Stimulated activated naive CD8-positive, alpha-beta T cell treated with anti-CD3 and anti-CD28 coated beads, Interleukin-15, amount 100 ng/mL, for 72 hours (primary cell): ENCODE results near the gene ERC2.
A peak's percentile ranks its signal among the peaks of the same experiment; 100 is the strongest.

Experiments used
- ATAC-seq: fragments of 150-1000 bp; cut with Tn5 transposase; 2 replicates; pipeline ENCODE4 v1.10.0; 2021; ENCODE audit warnings: mild to moderate bottlenecking, moderate library complexity
- DNase-seq, 2 donors: peaks; one replicate each; pipeline ENCODE4 v3.0.0; 2021 to 2022
- H3K27ac Mint-ChIP-seq, 2 donors: one replicate each; pipeline ENCODE4 v1.8.0; 2022; ENCODE audit warnings: mild to moderate bottlenecking in 2 of 2, mixed read lengths in 2 of 2, moderate library complexity in 2 of 2
- H3K27me3 Mint-ChIP-seq: one replicate; pipeline ENCODE4 v1.8.0; 2022; ENCODE audit warnings: mixed read lengths
- H3K4me1 Mint-ChIP-seq: one replicate; pipeline ENCODE4 v1.8.0; 2022; ENCODE audit warnings: mild to moderate bottlenecking, mixed read lengths
- H3K4me3 Mint-ChIP-seq, 2 donors: one replicate each; pipeline ENCODE4 v1.8.0; 2022; ENCODE audit warnings: mild to moderate bottlenecking in 2 of 2, mixed read lengths in 2 of 2, moderate library complexity in 1 of 2
- H3K9me3 Mint-ChIP-seq, 2 donors: one replicate each; pipeline ENCODE4 v1.8.0; 2022; ENCODE audit warnings: mixed read lengths in 2 of 2

Gene ERC2

DNA sequence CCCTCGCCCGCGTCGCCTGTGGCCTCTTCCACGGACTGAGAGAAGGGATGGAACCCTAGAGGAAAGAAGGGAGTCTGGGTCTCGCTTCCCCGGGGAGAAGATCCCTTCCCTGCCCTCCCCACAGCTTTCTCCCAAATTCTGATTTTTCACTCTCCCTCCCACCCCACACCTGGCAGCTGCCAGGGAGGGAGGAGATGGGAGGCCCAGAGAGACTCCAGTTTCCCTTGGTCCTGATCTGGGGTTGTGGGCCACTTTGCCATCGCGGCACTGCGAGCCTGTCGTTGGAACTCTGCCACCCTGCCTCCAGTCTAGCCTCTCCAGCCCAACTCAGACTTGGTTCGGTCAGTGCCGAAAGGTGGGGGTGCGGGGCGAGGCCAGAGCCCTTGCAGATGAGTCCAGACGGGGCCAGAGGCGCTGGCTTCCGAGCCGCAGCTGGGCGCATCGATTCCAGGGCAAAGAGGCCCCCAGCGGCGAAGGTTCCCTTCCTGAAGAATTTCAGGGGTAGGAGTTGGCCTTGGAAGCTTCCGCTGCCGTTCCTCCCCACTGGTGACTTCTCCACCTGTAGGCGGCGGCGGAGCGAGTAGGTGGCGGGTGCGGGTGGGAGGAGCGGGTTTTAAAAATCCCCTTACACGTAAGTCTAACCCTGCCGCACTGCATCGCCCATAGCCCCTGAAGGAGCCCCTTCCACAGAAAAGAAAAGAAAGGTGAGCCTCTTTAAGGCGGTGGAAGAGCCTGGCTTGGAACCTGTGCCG, 986.3 kb downstream of the ERC2 start:
- H3K4me1 Mint-ChIP-seq = peaks cover 51% of the 10 kb centered on the region
- no peaks in the 10 kb centered on the region for H3K9me3 Mint-ChIP-seq
- H3K27ac Mint-ChIP-seq = no peak overlapping the region
- ATAC-seq (peak; percentile 4), DNase-seq (peak in 1 of 2 donors; percentile 10)
- H3K27me3 Mint-ChIP-seq = peaks cover 90% of the 10 kb centered on the region
- H3K4me3 Mint-ChIP-seq = no peak overlapping the region

DNA sequence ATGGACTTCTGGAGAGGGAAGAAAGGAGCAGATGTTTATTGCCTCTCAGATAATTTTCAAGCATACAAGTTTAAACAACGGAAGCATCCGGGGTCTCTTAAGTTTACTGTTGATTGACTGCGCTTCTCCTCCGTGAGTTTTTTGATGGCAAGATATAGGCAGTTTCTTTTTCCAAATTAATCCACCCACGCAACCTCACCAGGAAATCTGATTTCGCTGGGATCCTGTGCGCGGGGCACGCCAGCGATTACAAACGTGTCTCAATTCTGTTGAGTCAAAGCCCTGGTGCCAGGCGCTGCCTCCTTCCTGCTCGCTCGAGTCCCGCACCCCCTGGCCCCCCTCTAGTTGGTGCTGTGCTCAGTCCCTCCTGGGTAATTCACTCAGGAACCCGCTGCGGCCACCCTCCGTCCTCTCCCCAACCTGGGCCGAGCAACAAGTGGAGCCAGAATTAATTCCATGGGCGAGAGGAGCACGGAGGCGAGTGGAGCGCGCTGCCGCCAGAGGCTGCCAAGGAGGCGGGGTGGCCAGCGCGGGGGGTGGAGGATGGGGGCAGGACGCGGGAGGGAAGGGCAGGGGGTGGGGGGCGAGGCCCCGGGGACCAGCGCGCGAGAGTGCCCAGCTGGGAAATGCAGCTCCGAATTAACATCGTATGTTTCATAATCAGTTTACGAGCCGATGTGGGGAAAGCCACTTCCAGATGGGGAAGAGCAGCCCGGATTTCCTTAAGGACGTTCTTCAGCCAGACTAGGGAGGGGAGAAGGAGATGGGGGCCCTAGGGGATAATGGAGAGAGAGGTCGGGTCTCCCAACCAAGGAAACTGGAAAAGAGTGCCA, 987.1 kb downstream of the ERC2 start:
- no peak for ATAC-seq
- DNase-seq = no peak
- Mint-ChIP-seq H3K4me1 (peaks cover 43% of the 10 kb centered on the region), H3K4me3 (no peak overlapping the region), H3K27me3 (peaks cover 90% of the 10 kb centered on the region), H3K27ac (no peak overlapping the region), H3K9me3 (no peaks in the 10 kb centered on the region)

DNA sequence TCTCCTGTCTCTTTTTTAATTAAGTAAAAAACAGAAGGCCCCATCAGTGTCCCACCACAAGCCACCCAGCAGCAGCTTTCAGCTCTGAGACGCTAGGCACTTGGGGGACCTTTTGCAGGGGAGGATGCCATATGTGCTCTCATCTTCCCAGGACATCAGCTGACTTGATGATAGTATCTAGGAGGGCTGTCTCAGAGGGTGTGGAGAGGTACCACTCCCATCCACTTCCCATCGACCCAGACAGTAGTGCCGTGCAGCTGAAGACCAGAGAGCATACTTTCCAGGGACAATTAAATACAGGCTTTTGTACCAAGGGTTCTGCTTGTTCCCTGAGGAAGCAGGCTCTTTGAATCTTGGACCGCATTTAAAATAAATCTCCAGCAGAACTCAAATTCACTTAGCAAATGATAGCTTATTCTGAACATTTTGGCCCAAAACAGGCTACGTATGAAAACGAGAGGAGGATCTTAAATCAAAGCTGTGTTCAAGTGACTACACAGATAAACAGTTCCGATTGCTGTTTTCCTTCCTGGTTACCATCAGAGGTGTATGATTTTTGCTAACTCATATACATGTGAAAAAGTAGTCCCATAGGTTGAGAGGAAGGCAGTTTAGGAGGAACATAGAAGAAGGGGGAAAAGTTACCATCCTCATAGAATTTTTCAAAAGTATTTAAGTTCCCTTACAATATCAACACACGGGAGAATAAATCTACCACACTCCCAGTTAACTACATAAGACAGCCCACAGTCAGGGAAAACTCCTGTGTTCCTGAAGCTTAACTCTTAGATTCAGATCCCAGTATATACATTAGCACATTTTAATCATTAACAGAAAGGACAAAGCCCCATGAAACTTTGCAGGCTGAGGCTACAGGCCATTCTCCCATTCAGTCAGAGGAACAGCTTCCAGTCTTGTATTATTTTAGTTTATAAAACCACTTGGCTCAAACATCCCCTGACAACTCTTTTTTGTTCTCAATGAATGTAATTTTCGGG, 990.7 kb downstream of the ERC2 start:
- H3K27ac Mint-ChIP-seq = no peak overlapping the region
- H3K9me3 Mint-ChIP-seq = peaks cover 0 to 5% of the 10 kb centered on the region in 2 donors
- peaks cover 11% of the 10 kb centered on the region for H3K4me1 Mint-ChIP-seq
- peaks cover 59% of the 10 kb centered on the region for H3K27me3 Mint-ChIP-seq
- DNase-seq = no peak
- ATAC-seq = no peak
- H3K4me3 Mint-ChIP-seq = no peak overlapping the region

DNA sequence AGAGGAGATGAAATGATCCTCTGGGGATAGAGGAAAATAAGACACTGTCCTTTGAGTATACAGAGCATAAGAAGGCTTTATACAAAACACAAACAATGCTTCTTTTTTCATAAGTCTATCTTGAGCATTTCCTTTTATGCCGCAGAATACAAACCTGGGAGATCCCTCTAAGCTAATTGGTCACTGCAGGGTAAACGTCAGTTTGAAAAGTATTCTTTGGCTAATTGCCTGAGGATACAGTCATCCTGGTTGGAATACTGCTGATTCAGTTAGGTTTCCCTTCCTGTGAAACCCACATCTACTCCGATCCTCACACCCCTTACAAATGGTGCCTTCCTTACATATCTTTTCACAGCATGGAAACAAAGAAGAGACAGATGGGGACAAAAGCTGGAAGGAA, 991.8 kb downstream of the ERC2 start:
- Mint-ChIP-seq H3K27ac (no peak overlapping the region), H3K4me1 (peaks cover 4% of the 10 kb centered on the region), H3K9me3 (peaks cover 0 to 5% of the 10 kb centered on the region in 2 donors), H3K4me3 (no peak overlapping the region), H3K27me3 (peaks cover 54% of the 10 kb centered on the region)
- ATAC-seq (no peak), DNase-seq (no peak)

DNA sequence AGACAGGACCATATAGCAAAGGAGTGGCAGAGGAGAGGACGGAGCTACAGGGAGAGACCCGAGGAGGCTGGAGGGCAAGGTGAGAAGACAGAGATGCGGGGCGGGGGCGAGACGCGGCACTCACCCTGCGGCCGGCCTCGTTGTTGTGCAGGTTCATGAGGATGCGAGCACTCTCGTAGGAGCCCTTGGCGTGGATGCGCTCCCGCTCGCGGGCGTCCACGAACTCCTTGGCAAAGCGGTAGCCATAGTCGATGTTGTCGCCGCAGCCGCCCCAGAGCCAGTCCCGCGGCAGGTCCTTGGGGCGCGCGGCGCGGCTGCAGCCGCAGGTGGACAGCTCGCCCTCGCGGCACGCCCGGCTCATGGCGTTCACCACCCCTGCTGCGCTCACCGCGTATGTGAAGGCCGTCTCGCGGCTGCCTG, 994.0 kb downstream of the ERC2 start:
- DNase-seq (no peak), ATAC-seq (no peak)
- no peak overlapping the region for H3K27ac Mint-ChIP-seq
- H3K4me3 Mint-ChIP-seq = no peak overlapping the region
- H3K27me3 Mint-ChIP-seq = peaks cover 32% of the 10 kb centered on the region
- peaks cover 0 to 5% of the 10 kb centered on the region in 2 donors for H3K9me3 Mint-ChIP-seq
- H3K4me1 Mint-ChIP-seq = no peaks in the 10 kb centered on the region

DNA sequence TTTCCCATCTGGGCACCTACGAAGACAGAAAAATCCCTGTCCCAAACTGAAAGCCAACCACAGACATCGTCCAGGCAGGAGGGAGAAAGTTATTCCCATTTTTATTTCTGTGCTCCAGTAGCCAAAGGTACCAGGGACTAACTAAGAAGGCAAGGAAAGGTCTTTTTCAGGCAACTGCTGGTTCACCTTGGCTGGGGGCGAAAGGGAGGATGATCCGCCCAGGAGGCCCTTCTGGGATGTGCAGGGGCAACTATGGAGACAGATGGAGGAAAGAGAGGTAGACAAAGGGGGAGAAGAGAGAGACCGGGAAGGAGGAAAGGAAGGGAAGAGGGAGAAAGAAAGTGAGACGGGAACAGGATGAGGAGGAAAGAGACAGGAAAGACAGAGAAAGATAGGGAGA, 994.5 kb downstream of the ERC2 start:
- ATAC-seq (no peak), DNase-seq (no peak)
- Mint-ChIP-seq H3K4me1 (no peaks in the 10 kb centered on the region), H3K4me3 (no peak overlapping the region), H3K27me3 (peaks cover 32% of the 10 kb centered on the region), H3K27ac (peak overlapping the region in 1 of 2 donors; percentile 22), H3K9me3 (peaks cover 0 to 5% of the 10 kb centered on the region in 2 donors)

DNA sequence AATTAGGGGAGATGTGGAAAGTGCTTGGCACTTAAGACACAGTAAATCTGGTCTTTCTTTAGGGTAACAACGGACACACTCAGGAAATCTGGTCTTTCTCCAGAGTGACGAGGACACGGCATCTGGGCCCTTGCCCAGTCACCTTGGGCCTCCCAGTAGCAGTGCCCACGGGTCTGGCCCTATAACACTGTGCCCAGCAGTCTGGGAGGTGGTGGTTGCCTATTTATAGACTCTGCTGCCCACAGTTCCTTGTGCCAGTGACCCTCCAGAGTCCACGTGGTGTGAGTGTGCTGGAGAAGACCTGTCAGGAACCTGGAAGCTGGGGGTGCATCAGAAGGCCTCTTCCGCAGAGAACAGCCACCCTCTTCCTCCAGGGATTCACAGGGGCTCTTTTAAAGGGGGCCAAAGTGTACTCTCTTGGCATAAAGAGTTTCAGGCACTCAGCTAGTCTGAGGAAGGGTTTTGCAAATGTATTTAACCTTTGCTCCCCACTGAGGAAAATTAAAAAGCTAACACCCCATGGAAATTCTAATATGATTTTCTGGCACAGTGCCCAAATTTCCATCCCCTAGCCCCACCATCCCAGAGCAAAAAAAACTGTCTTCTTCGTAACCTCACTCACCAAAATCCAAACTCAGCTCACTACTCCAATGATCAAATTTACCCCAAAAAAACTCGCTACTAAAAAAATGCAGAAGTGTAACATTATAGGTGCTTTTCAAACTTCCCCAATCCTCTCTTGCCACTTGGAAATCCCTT, 996.6 kb downstream of the ERC2 start:
- no peaks in the 10 kb centered on the region for H3K4me1 Mint-ChIP-seq
- ATAC-seq (no peak), DNase-seq (no peak)
- H3K27me3 Mint-ChIP-seq = peaks cover 16% of the 10 kb centered on the region
- no peak overlapping the region for H3K4me3 Mint-ChIP-seq
- H3K27ac Mint-ChIP-seq = no peak overlapping the region
- peaks cover 0 to 5% of the 10 kb centered on the region in 2 donors for H3K9me3 Mint-ChIP-seq

DNA sequence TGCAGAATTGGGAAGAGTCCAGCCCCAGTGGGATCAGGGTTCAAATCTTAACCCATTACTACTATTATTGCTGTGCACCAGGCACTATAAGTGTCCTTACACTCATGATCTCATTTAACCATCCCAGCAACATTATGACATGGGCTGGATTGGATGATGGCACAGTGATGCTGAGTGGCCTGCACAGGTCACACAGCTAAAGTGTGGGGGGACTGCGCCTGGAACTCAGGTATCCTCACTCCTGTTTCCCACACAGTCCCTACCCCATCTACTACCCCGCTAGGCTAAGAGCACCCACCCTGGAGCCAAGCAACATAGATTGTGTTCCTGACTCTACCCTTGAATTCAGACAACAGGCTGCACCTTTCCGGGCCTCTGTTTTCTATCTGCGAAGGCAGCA, 997.2 kb downstream of the ERC2 start:
- Mint-ChIP-seq H3K4me1 (no peaks in the 10 kb centered on the region), H3K9me3 (peaks cover 0 to 5% of the 10 kb centered on the region in 2 donors), H3K27ac (no peak overlapping the region), H3K4me3 (no peak overlapping the region), H3K27me3 (peaks cover 10% of the 10 kb centered on the region)
- DNase-seq (no peak), ATAC-seq (no peak)

DNA sequence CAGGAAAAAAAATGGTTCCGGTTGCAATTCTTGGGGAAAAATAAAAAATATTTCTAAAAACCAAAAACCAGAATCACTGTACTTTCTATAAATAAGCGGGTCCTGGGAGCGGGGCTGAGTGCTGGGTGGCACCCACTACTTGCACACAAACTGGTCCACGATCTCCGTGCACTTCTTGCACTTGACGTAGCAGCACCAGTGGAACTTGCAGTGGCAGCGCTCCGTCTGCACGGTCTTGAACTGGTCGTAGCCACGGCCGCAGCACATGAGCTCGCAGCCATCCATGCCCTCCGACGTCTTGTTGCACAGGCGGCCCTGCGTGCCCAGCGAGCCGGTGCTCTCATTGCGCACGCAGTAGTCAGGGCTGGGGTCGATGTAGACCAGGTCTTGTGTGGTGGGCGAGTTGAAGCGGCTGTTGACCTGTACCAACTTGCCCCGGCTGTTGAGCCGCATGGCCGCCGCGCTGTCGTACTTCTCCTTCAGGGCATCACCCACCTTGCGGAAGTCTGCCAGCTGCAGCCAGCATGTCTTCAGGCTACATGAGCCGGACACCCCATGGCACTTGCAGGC, 998.2 kb downstream of the ERC2 start:
- Mint-ChIP-seq H3K27me3 (peaks cover 11% of the 10 kb centered on the region), H3K9me3 (peaks cover 0 to 5% of the 10 kb centered on the region in 2 donors), H3K4me1 (no peaks in the 10 kb centered on the region), H3K4me3 (no peak overlapping the region), H3K27ac (no peak overlapping the region)
- DNase-seq (no peak), ATAC-seq (no peak)

DNA sequence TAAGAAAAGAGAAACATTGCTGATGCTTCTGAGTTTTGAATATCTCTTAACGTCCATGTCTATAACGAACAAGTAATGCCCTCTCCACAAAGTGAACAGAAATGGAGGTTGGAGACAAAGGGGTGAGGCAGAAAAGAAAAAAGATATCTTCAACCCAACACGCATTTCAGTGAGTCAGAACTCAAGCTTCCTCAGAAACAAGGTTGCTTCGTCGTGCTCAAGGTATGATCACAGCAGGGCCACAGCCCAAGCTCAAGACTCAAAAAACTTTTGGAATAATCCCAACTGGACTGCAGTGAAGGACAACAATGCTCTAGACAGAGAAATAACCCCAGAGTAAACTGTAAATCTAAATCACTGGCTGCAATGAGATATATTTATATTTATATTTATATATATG, 1000.0 kb downstream of the ERC2 start:
- Mint-ChIP-seq H3K27ac (no peak overlapping the region), H3K4me1 (no peaks in the 10 kb centered on the region), H3K4me3 (no peak overlapping the region), H3K27me3 (peaks cover 17% of the 10 kb centered on the region), H3K9me3 (no peaks in the 10 kb centered on the region)
- no peak for ATAC-seq
- no peak for DNase-seq

DNA sequence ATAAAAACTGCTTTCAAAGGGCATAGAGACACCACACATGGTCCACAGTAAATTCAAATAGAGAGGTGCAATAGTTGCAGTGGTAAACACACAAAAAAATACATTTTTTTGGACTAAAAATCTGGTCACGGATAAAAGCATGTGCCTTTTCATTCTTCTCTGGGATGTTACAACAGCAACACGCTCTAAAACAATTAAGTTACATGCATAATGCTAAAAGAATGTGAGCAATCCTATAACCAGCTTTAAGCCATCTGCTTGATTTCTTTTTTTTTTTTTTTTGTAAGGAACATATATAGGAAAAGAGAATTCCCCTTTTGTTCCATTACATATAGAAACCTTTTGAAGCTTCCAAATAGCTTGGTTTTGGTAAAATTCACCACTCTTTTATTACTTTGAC, 1001.2 kb downstream of the ERC2 start:
- ATAC-seq = no peak

DNA sequence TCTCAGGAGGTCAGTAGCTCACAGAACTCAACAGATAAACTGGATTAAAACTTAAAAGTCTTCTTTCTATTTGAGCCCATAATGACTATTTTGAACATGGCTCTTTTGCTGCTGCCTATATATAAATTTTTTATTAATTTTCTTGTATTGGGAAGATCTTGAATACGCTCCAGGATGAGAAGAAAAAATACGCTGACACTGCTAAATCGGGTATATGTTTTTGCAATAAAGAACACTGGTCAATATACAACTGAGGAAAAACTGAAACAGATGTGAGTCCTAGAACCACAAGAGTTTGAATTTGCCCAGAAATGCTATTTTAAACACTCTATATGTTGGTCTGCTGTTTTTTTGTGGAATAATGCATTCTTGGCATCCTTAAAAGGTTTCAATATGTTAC, 1001.7 kb downstream of the ERC2 start:
- Mint-ChIP-seq H3K4me1 (no peaks in the 10 kb centered on the region), H3K27me3 (peaks cover 11% of the 10 kb centered on the region), H3K9me3 (no peaks in the 10 kb centered on the region), H3K4me3 (no peak overlapping the region), H3K27ac (no peak overlapping the region)
- no peak for ATAC-seq
- DNase-seq = no peak

More for the DNA sequence above, 1001.2 kb downstream of the ERC2 start:
- no peaks in the 10 kb centered on the region for H3K4me1 Mint-ChIP-seq
- H3K9me3 Mint-ChIP-seq = no peaks in the 10 kb centered on the region
- H3K27me3 Mint-ChIP-seq = peaks cover 14% of the 10 kb centered on the region
- no peak overlapping the region for H3K27ac Mint-ChIP-seq
- DNase-seq = no peak
- no peak overlapping the region for H3K4me3 Mint-ChIP-seq

DNA sequence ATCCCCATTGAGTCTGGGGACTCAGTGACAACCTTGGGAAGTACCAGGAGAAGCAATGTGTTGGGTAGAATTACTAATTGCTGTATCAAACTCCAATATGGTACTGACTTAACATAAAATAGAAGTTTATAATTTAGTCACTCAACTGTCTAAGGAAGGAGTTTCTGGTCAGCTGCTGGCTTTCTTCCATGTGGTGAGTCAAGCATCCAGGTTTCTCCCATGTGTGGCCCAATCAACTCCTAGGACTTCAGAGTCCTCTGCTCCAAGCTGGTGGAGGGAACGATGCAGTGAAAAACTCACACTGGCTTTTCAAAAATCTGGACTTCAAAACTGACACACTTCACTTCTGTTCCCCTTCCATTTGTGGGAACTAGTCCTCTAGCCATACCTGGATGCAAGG, 1006.4 kb downstream of the ERC2 start:
- no peak overlapping the region for H3K27ac Mint-ChIP-seq
- peaks cover 0 to 7% of the 10 kb centered on the region in 2 donors for H3K9me3 Mint-ChIP-seq
- DNase-seq (no peak), ATAC-seq (no peak)
- no peaks in the 10 kb centered on the region for H3K4me1 Mint-ChIP-seq
- H3K4me3 Mint-ChIP-seq = no peak overlapping the region
- peaks cover 11% of the 10 kb centered on the region for H3K27me3 Mint-ChIP-seq

DNA sequence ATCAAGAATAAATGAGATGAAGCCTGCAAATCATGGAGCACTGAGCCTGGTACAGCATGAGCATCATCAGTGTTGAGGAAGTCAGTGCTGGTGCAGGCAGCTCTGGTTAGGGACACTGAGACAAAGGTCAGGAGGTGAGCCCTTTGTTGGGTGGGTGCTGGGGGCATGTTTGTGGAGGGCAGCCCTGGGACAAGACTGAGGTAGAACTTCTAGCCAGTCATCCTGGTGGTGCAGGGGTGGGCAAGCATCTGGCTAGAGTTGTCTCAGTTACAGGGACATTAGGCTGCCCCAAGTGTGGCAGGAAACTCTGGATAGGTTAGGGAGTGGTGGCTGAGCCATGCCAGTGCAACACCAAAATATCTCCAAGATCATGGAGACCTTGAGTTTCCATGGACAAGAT, 1008.4 kb downstream of the ERC2 start:
- Mint-ChIP-seq H3K27ac (no peak overlapping the region), H3K27me3 (peaks cover 4% of the 10 kb centered on the region), H3K4me3 (no peak overlapping the region), H3K4me1 (no peaks in the 10 kb centered on the region), H3K9me3 (peaks cover 0 to 7% of the 10 kb centered on the region in 2 donors)
- ATAC-seq (no peak), DNase-seq (no peak)
